ENCODE measurements around the gene PPP6R2. TPM values are rescaled to one million over a fixed set of nuclear protein-coding genes. Genes with fewer than 3 reads are reported as not detected.

The PPP6R2 gene
- total RNA-seq, 1 experiment from 2014 or later = 49.2 TPM

DNA sequence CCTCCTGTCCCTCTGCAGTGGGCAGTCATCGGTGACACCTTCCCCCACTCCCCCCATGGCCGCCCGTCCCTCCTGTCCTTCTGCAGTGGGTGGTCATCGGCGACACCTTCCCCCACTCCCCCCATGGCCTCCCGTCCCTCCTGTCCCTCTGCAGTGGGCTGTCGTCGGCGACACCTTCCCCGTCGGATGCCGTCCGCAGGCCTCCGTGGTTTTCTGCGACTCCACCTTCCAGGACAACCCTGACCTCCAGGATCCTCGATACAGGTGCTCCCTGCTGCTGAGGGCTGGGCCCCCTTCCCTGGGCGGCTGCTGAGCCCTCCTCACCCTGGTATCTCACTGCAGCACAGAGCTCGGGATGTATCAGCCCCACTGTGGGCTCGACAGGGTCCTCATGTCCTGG is 145.8 kb downstream of the PPP6R2 start:
- intact Hi-C loops (cut with micrococcal nuclease; ENCODE audit: unreplicated experiment) = no loop called here
- BruUV-seq (replicated peaks) = no TSS peak
- no peak overlapping the region for H3K4me2 ChIP-seq
- no peaks in the 10 kb centered on the region for H3K79me2 ChIP-seq (ENCODE audit: low read depth)
- H3K27ac ChIP-seq = no peak overlapping the region
- peaks cover 16% of the 10 kb centered on the region for H3F3A ChIP-seq (ENCODE audit: insufficient read depth, low read depth)
- H3K9me2 ChIP-seq (ENCODE audit: insufficient read depth) = no peaks in the 10 kb centered on the region
- ChIA-PET POLR2A (ENCODE audit: unreplicated experiment) (no interaction called here), CTCF (no interaction called here)
- no peak overlapping the region for H2AFZ ChIP-seq
- no peaks in the 10 kb centered on the region for H3K9me3 ChIP-seq (ENCODE audit: insufficient read depth, low read depth)
- TF ChIP-seq CTCF (conservative IDR thresholded peaks at IDR 0.05) = no peak
- no peak for TF ChIP-seq EZH2 (IDR thresholded peaks at IDR 0.05; ENCODE audit: low read depth)
- DNase-seq = no peak
- no peak overlapping the region for H3K4me3 ChIP-seq
- no peaks in the 10 kb centered on the region for H3K36me3 ChIP-seq (ENCODE audit: low read depth)
- H4K20me1 ChIP-seq (ENCODE audit: insufficient read depth) = peaks cover 8% of the 10 kb centered on the region
- 0 out of 2 replicates have a peak, but pooled peaks cover 4% of the 10 kb centered on the region for H3K4me1 ChIP-seq (replicated peaks; ENCODE audit: insufficient read depth)
- H3K27me3 ChIP-seq (ENCODE audit: insufficient read depth, low read depth) = no peaks in the 10 kb centered on the region

GRCh38 chr22:50489363-50490243 is 146.5 kb downstream of the PPP6R2 start:
- CTCF ChIA-PET = no interaction called here
- intact Hi-C loops (cut with micrococcal nuclease; ENCODE audit: unreplicated experiment) = no loop called here

More at GRCh38 chr22:50489363-50490243, 146.5 kb downstream of the PPP6R2 start:
- peaks cover 9% of the 10 kb centered on the region for H3F3A ChIP-seq (ENCODE audit: insufficient read depth, low read depth)
- no peak for TF ChIP-seq EZH2 (IDR thresholded peaks at IDR 0.05; ENCODE audit: low read depth)
- TF ChIP-seq CTCF (conservative IDR thresholded peaks at IDR 0.05) = no peak
- H3K27ac ChIP-seq = no peak overlapping the region
- H3K79me2 ChIP-seq (ENCODE audit: low read depth) = no peaks in the 10 kb centered on the region
- POLR2A ChIA-PET (ENCODE audit: unreplicated experiment) = interaction anchor here (0.6 kb wide), 1 partner anchor 170 kb away, joined by 4 read pairs; no protein-coding TSS in a partner anchor
- H3K4me2 ChIP-seq = no peak overlapping the region
- H3K36me3 ChIP-seq (ENCODE audit: low read depth) = no peaks in the 10 kb centered on the region
- peaks cover 3% of the 10 kb centered on the region; the same call in 1 of the 2 replicates for H4K20me1 ChIP-seq (ENCODE audit: insufficient read depth)
- H3K4me3 ChIP-seq = no peak overlapping the region
- H2AFZ ChIP-seq = no peak overlapping the region
- H3K9me3 ChIP-seq (ENCODE audit: insufficient read depth, low read depth) = no peaks in the 10 kb centered on the region
- H3K27me3 ChIP-seq (ENCODE audit: insufficient read depth, low read depth) = no peaks in the 10 kb centered on the region
- no peaks in the 10 kb centered on the region for H3K9me2 ChIP-seq (ENCODE audit: insufficient read depth)
- no peak for DNase-seq
- H3K4me1 ChIP-seq (replicated peaks; ENCODE audit: insufficient read depth) = 0 out of 2 replicates have a peak, but pooled peaks cover 4% of the 10 kb centered on the region
- BruUV-seq (replicated peaks) = no TSS peak
